Mesendoderm (in vitro differentiated cells): ENCODE results near the gene FOXP1.

Experiments
- DNase-seq: peaks from one replicate; pipeline ENCODE4 v3.0.0; 2013
- H2AK5ac ChIP-seq: 2 replicates; pipeline ENCODE4 v1.6.1; 2013; ENCODE audit warnings: low read length, inconsistent platforms
- H2BK120ac ChIP-seq: 2 replicates; pipeline ENCODE4 v1.6.1; 2013; ENCODE audit warnings: low read depth, mild to moderate bottlenecking, low read length, moderate library complexity, mixed read lengths
- H2BK15ac ChIP-seq: replicated peaks from 2 replicates; pipeline ENCODE4 v1.6.1; 2013; ENCODE audit warnings: low read depth, mild to moderate bottlenecking, moderate library complexity
- H2BK5ac ChIP-seq: 2 replicates; pipeline ENCODE4 v1.6.1; 2013; ENCODE audit warnings: low read length, inconsistent platforms
- H3K18ac ChIP-seq: 2 replicates; pipeline ENCODE4 v1.6.1; 2013; ENCODE audit warnings: mild to moderate bottlenecking, low read length, mixed read lengths
- H3K23ac ChIP-seq: one replicate; pipeline ENCODE4 v1.6.1; 2013; ENCODE audit warnings: low read length
- H3K27ac ChIP-seq: 2 replicates; pipeline ENCODE4 v1.5.1; 2013; ENCODE audit warnings: low read depth, mild to moderate bottlenecking, inconsistent platforms, low read length, moderate library complexity
- H3K27me3 ChIP-seq: 2 replicates; pipeline ENCODE4 v1.6.1; 2013; ENCODE audit warnings: low read length, control low read depth, mild to moderate bottlenecking, inconsistent platforms; ENCODE audit not compliant: insufficient read depth, poor library complexity
- H3K36me3 ChIP-seq: 2 replicates; pipeline ENCODE4 v1.6.1; 2013; ENCODE audit warnings: low read length, inconsistent platforms; ENCODE audit not compliant: control insufficient read depth, insufficient read depth
- H3K4ac ChIP-seq: one replicate; pipeline ENCODE4 v1.6.1; 2013; ENCODE audit warnings: low read depth, mild to moderate bottlenecking, low read length, moderate library complexity
- H3K4me1 ChIP-seq: 2 replicates; pipeline ENCODE4 v1.6.1; 2013; ENCODE audit warnings: low read depth, low read length, inconsistent platforms; ENCODE audit not compliant: control insufficient read depth
- H3K4me2 ChIP-seq: 2 replicates; pipeline ENCODE4 v1.6.1; 2013; ENCODE audit warnings: low read length
- H3K4me3 ChIP-seq: 2 replicates; pipeline ENCODE4 v1.5.1; 2013; ENCODE audit warnings: mild to moderate bottlenecking, low read length
- H3K56ac ChIP-seq: one replicate; pipeline ENCODE4 v1.6.1; 2013; ENCODE audit warnings: low read length
- H3K79me1 ChIP-seq: 2 replicates; pipeline ENCODE4 v1.6.1; 2013; ENCODE audit warnings: low read length, inconsistent platforms
- H3K79me2 ChIP-seq: 2 replicates; pipeline ENCODE4 v1.6.1; 2013; ENCODE audit warnings: mild to moderate bottlenecking, low read length; ENCODE audit not compliant: control insufficient read depth, insufficient read depth
- H3K9ac ChIP-seq: 2 replicates; pipeline ENCODE4 v1.6.1; 2013; ENCODE audit warnings: low read length, inconsistent platforms
- H4K5ac ChIP-seq: one replicate; pipeline ENCODE4 v1.6.1; 2013; ENCODE audit warnings: low read length
- H4K8ac ChIP-seq: one replicate; pipeline ENCODE4 v1.6.1; 2013; ENCODE audit warnings: low read depth, mild to moderate bottlenecking, control low read depth, low read length, moderate library complexity
- WGBS: extraction: QIAGEN DNeasy Blood & Tissue Kit; methylation state at CpG from one replicate; pipeline ENCODE4 v1.1.7; 2013; ENCODE audit warnings: low lambda C conversion rate, missing lambda C conversion rate; ENCODE audit not compliant: insufficient coverage; ENCODE audit errors: extremely low coverage; 5-methylcytosine and 5-hydroxymethylcytosine counted together

FOXP1 gene

GRCh38 chr3:71051259-71051595, 532.3 kb downstream of the FOXP1 start:
- Histone ChIP-seq H3K4me1 (peaks cover 16% of the 10 kb centered on the region), H3K27ac (no peak overlapping the region), H3K23ac (no peak overlapping the region), H2BK5ac (no peak overlapping the region), H3K4me3 (no peak overlapping the region), H3K4me2 (no peak overlapping the region), H3K18ac (no peak overlapping the region), H3K9ac (no peak overlapping the region), H2BK120ac (no peak overlapping the region), H3K79me1 (no peaks in the 10 kb centered on the region), H4K5ac (no peak overlapping the region), H3K4ac (no peak overlapping the region), H2AK5ac (no peak overlapping the region), H3K27me3 (no peaks in the 10 kb centered on the region), H3K79me2 (no peaks in the 10 kb centered on the region), H3K56ac (no peak overlapping the region), H2BK15ac (no peak overlapping the region), H4K8ac (no peak overlapping the region), H3K36me3 (no peaks in the 10 kb centered on the region)
- no CpG with 5 or more reads among the region's 5 CpGs for WGBS
- DNase-seq: no peak

- WGBS: no CpG with 5 or more reads among the region's 6 CpGs
- Histone ChIP-seq H2AK5ac (no peak overlapping the region), H3K18ac (no peak overlapping the region), H4K8ac (no peak overlapping the region), H3K27ac (no peak overlapping the region), H3K4me1 (peaks cover 16% of the 10 kb centered on the region), H3K79me1 (no peaks in the 10 kb centered on the region), H2BK5ac (no peak overlapping the region), H4K5ac (no peak overlapping the region), H3K4me3 (no peak overlapping the region), H2BK15ac (no peak overlapping the region), H3K4me2 (no peak overlapping the region), H3K27me3 (no peaks in the 10 kb centered on the region), H3K4ac (no peak overlapping the region), H3K23ac (no peak overlapping the region), H3K79me2 (no peaks in the 10 kb centered on the region), H3K9ac (no peak overlapping the region), H2BK120ac (no peak overlapping the region), H3K36me3 (no peaks in the 10 kb centered on the region), H3K56ac (no peak overlapping the region)
- DNase-seq: no peak
Observed at GRCh38 chr3:71050538-71051258, 532.8 kb downstream of the FOXP1 start.

- Histone ChIP-seq H3K4me1 (peaks cover 16% of the 10 kb centered on the region), H3K18ac (no peak overlapping the region), H2AK5ac (no peak overlapping the region), H3K4ac (no peak overlapping the region), H3K79me1 (no peaks in the 10 kb centered on the region), H3K79me2 (no peaks in the 10 kb centered on the region), H3K23ac (no peak overlapping the region), H4K8ac (no peak overlapping the region), H3K36me3 (no peaks in the 10 kb centered on the region), H2BK15ac (no peak overlapping the region), H3K56ac (peak overlapping the region; percentile 3), H2BK120ac (no peak overlapping the region), H3K27me3 (no peaks in the 10 kb centered on the region), H3K4me3 (no peak overlapping the region), H3K4me2 (no peak overlapping the region), H2BK5ac (peak overlapping the region; percentile 5), H3K27ac (no peak overlapping the region), H4K5ac (no peak overlapping the region), H3K9ac (no peak overlapping the region)
- peak; percentile 40 for DNase-seq
- no CpG with 5 or more reads among the region's 2 CpGs for whole genome bisulfite sequencing
Observed at GRCh38 chr3:71050166-71050537, 533.4 kb downstream of the FOXP1 start.

GRCh38 chr3:71048948-71049347, 534.6 kb downstream of the FOXP1 start:
- Histone ChIP-seq H3K79me2 (no peaks in the 10 kb centered on the region), H4K5ac (no peak overlapping the region), H3K4ac (no peak overlapping the region), H3K4me1 (peaks cover 16% of the 10 kb centered on the region), H2AK5ac (no peak overlapping the region), H3K18ac (peak overlapping the region; percentile 19), H2BK5ac (no peak overlapping the region), H3K9ac (no peak overlapping the region), H2BK15ac (no peak overlapping the region), H3K27me3 (no peaks in the 10 kb centered on the region), H3K4me3 (no peak overlapping the region), H3K36me3 (no peaks in the 10 kb centered on the region), H3K4me2 (peak overlapping the region; percentile 9), H3K27ac (peak overlapping the region; percentile 46), H3K79me1 (no peaks in the 10 kb centered on the region), H2BK120ac (no peak overlapping the region), H3K23ac (peak overlapping the region; percentile 32), H3K56ac (peak overlapping the region; percentile 59), H4K8ac (no peak overlapping the region)
- no CpG with 5 or more reads among the region's 12 CpGs for WGBS
- peak; percentile 47 for DNase-seq

- Histone ChIP-seq H2BK5ac (no peak overlapping the region), H3K23ac (no peak overlapping the region), H3K56ac (no peak overlapping the region), H3K27me3 (no peaks in the 10 kb centered on the region), H4K5ac (no peak overlapping the region), H2AK5ac (no peak overlapping the region), H3K27ac (no peak overlapping the region), H3K18ac (no peak overlapping the region), H2BK120ac (no peak overlapping the region), H3K79me1 (no peaks in the 10 kb centered on the region), H3K4me2 (no peak overlapping the region), H3K4ac (no peak overlapping the region), H3K4me3 (no peak overlapping the region), H3K36me3 (no peaks in the 10 kb centered on the region), H3K9ac (no peak overlapping the region), H3K4me1 (peaks cover 16% of the 10 kb centered on the region), H4K8ac (no peak overlapping the region), H3K79me2 (no peaks in the 10 kb centered on the region), H2BK15ac (no peak overlapping the region)
- no CpG with 5 or more reads among the region's 8 CpGs for WGBS
- DNase-seq: no peak
Observed at GRCh38 chr3:71047616-71048531, 535.7 kb downstream of the FOXP1 start.
